Peyer's patch (tissue), 4 donors: ENCODE measurements around the gene GJA3. TPM values are rescaled to one million over a fixed set of nuclear protein-coding genes. Genes with fewer than 3 reads are reported as not detected.

ENCODE experiments used
- DNase-seq, 3 donors: peaks; one replicate each; pipeline ENCODE4 v3.0.0-alpha.2; 2017 to 2019
- H3K27ac ChIP-seq, 4 donors: fragments of 200-600 bp; sonication (generic); one replicate each; pipeline ENCODE4 v1.5.1; 2016 to 2019
- H3K27me3 ChIP-seq, 2 donors: fragments of 200-600 bp; sonication (generic); one replicate each; pipeline ENCODE4 v1.5.1; 2019
- H3K36me3 ChIP-seq, 3 donors: fragments of 200-600 bp; sonication (generic); one replicate each; pipeline ENCODE4 v1.5.1; 2016 to 2019
- H3K4me1 ChIP-seq, 4 donors: fragments of 200-600 bp; sonication (generic); one replicate each; pipeline ENCODE4 v1.5.1; 2016 to 2019
- H3K4me3 ChIP-seq, 4 donors: fragments of 200-600 bp; sonication (generic); 1 replicate in 3 of 4; 2 replicates in 1 of 4; pipeline ENCODE4 v1.5.1; 2016 to 2019; ENCODE audit warnings: mild to moderate bottlenecking in 1 of 4
- H3K9me3 ChIP-seq, 4 donors: fragments of 200-600 bp; sonication (generic); one replicate each; pipeline ENCODE4 v1.5.1; 2016 to 2019; ENCODE audit warnings: mild to moderate bottlenecking in 1 of 4
- CTCF ChIP-seq, 6 experiments: fragments of 450-650 bp in 4 of 6; fragments of 200-600 bp in 2 of 6; sonication (generic) in 1 of 6; IDR thresholded peaks; one replicate each; pipeline ENCODE4 v1.5.1; 2017 to 2019; ENCODE audit warnings: antibody characterized with exemption in 6 of 6, mild to moderate bottlenecking in 3 of 6, moderate library complexity in 1 of 6
- POLR2A ChIP-seq, 2 donors: fragments of 450-650 bp; IDR thresholded peaks; one replicate each; pipeline ENCODE4 v1.5.1; 2017; ENCODE audit warnings: antibody characterized with exemption in 2 of 2, mild to moderate bottlenecking in 2 of 2, moderate library complexity in 2 of 2
- total RNA-seq, 4 donors: library from RNA; depleted of rRNA; stranded (reverse); fragments of >200 nt; gene quantifications; one replicate each; pipeline ENCODE4 v1.1.0, GENCODE V29; 2016

GJA3 gene
- total RNA-seq, 4 donors from 2014 or later = not detected

DNA sequence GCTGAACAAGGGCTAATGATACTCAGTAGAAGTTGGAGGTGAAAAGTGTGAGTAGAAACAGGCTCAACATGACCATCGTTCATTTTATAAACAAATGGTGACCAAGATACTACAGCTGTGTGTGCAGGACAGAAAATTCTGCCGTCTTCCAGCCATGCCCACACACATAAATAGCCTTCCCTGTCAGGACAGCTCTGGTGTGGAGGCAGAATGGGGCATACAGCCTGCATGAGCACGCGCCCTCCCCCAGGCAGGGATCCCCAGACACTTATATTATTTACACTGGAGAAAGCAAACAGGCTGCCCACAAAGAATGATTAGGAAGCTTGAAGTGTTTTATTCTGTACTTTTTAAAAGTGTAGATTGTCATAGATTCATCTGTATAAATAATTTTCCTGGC lies 20.4 kb downstream of the GJA3 start:
- TF ChIP-seq CTCF (IDR thresholded peaks at IDR 0.05) (no peak), POLR2A (IDR thresholded peaks at IDR 0.05) (no peak)
- H3K27ac ChIP-seq = no peak overlapping the region
- no peaks in the 10 kb centered on the region for H3K36me3 ChIP-seq
- DNase-seq = no peak
- no peaks in the 10 kb centered on the region for H3K9me3 ChIP-seq
- peaks cover 0 to 15% of the 10 kb centered on the region in 2 donors for H3K27me3 ChIP-seq
- H3K4me1 ChIP-seq = peaks cover 0 to 6% (median 0%) of the 10 kb centered on the region in 4 donors
- no peak overlapping the region for H3K4me3 ChIP-seq

DNA sequence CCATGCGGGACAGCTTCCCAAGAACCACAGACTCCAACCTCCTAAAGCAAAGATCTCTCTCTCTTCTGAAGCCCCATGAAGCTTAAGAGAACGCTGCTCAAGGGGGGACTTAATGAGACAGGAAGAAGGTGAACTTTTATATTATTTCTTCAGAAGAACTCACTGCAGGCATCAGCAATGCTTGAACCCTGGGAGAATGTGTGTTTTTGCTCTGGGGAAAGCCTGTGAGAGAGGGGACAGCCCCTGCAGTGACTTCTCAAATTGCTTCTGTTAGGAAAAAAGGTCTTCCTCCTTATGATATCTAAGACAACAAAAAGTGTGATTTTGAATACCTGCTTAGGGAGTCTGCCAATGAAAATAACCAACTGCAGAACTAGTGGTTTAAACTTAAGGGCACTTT lies 23.0 kb downstream of the GJA3 start:
- no peak overlapping the region for H3K4me3 ChIP-seq
- no peaks in the 10 kb centered on the region for H3K36me3 ChIP-seq
- DNase-seq = no peak
- H3K4me1 ChIP-seq = peaks cover 0 to 6% (median 0%) of the 10 kb centered on the region in 4 donors
- no peak overlapping the region for H3K27ac ChIP-seq
- TF ChIP-seq POLR2A (IDR thresholded peaks at IDR 0.05) (no peak), CTCF (IDR thresholded peaks at IDR 0.05) (no peak)
- no peaks in the 10 kb centered on the region for H3K9me3 ChIP-seq
- H3K27me3 ChIP-seq = peaks cover 0 to 12% of the 10 kb centered on the region in 2 donors

GRCh38 chr13:20136781-20137703 lies 23.8 kb downstream of the GJA3 start:
- no peaks in the 10 kb centered on the region for H3K36me3 ChIP-seq
- TF ChIP-seq POLR2A (IDR thresholded peaks at IDR 0.05) (no peak), CTCF (IDR thresholded peaks at IDR 0.05) (peak in 4 of 6 experiments; percentile 10 to 35 (median 27))
- peak in 2 of 3 donors; percentile 63 to 69 for DNase-seq
- no peak overlapping the region for H3K4me3 ChIP-seq
- H3K9me3 ChIP-seq = no peaks in the 10 kb centered on the region
- H3K4me1 ChIP-seq = peaks cover 0 to 6% (median 0%) of the 10 kb centered on the region in 4 donors
- H3K27ac ChIP-seq = no peak overlapping the region
- H3K27me3 ChIP-seq = peaks cover 0 to 7% of the 10 kb centered on the region in 2 donors

DNA sequence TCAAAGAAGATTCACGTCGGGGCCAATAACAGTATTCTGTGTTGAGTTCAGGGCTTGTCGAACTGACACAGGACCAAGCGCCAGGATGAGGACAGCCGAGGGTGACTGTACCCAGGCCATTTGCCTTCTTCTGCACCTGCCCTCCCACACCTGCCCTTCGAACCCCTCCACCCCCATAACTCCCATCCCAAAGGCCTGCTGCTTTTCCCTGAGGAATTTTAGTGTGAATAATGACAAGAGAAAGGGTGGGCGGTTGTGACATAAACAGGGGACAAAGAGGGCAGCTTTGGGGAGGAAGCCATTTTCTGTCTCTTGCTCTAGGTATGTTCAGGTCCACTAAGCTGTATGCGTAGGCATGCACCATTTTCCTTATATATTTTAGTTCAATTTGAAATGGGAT lies 26.1 kb downstream of the GJA3 start:
- Histone ChIP-seq H3K4me1 (peaks cover 0 to 6% (median 0%) of the 10 kb centered on the region in 4 donors), H3K27ac (no peak overlapping the region), H3K9me3 (no peaks in the 10 kb centered on the region), H3K4me3 (no peak overlapping the region), H3K36me3 (no peaks in the 10 kb centered on the region), H3K27me3 (peaks cover 0 to 4% of the 10 kb centered on the region in 2 donors)
- TF ChIP-seq CTCF (IDR thresholded peaks at IDR 0.05) (no peak), POLR2A (IDR thresholded peaks at IDR 0.05) (no peak)
- DNase-seq = no peak

GRCh38 chr13:20132052-20132634 lies 28.7 kb downstream of the GJA3 start:
- no peak for DNase-seq
- no peak overlapping the region for H3K27ac ChIP-seq

More at GRCh38 chr13:20132052-20132634, 28.7 kb downstream of the GJA3 start:
- no peaks in the 10 kb centered on the region for H3K36me3 ChIP-seq
- no peak overlapping the region for H3K4me3 ChIP-seq
- TF ChIP-seq CTCF (IDR thresholded peaks at IDR 0.05) (no peak), POLR2A (IDR thresholded peaks at IDR 0.05) (no peak)
- H3K4me1 ChIP-seq = peaks cover 0 to 24% (median 12%) of the 10 kb centered on the region in 4 donors
- peaks cover 0 to 13% of the 10 kb centered on the region in 2 donors for H3K27me3 ChIP-seq
- H3K9me3 ChIP-seq = no peaks in the 10 kb centered on the region
